Loucy (cell line): ENCODE results near the gene TMPRSS11A.

Experiments used
- EZH2phosphoT487 ChIP-seq: fragments of 200-600 bp; IDR thresholded peaks from 2 replicates; pipeline ENCODE4 v1.6.1; 2018; ENCODE audit warnings: antibody characterized with exemption, mild to moderate bottlenecking, moderate library complexity, borderline replicate concordance
- TF ChIP-seq, protein P1 (sequence below): fragments of 200-600 bp; sonication (generic); conservative IDR thresholded peaks from 2 replicates; pipeline ENCODE4 v1.5.1; 2014; ENCODE audit warnings: mild to moderate bottlenecking, antibody characterized with exemption, low read length

- TF ChIP-seq, protein P1, sequence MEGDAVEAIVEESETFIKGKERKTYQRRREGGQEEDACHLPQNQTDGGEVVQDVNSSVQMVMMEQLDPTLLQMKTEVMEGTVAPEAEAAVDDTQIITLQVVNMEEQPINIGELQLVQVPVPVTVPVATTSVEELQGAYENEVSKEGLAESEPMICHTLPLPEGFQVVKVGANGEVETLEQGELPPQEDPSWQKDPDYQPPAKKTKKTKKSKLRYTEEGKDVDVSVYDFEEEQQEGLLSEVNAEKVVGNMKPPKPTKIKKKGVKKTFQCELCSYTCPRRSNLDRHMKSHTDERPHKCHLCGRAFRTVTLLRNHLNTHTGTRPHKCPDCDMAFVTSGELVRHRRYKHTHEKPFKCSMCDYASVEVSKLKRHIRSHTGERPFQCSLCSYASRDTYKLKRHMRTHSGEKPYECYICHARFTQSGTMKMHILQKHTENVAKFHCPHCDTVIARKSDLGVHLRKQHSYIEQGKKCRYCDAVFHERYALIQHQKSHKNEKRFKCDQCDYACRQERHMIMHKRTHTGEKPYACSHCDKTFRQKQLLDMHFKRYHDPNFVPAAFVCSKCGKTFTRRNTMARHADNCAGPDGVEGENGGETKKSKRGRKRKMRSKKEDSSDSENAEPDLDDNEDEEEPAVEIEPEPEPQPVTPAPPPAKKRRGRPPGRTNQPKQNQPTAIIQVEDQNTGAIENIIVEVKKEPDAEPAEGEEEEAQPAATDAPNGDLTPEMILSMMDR = no peak
- TF ChIP-seq EZH2phosphoT487 = no peak
Observed at GRCh38 chr4:67877086-67877485, 86.2 kb downstream of the TMPRSS11A start.
